GM10847 (cell line): ENCODE measurements around the gene POMT1.

Experiments used
- POLR2A ChIP-seq: IDR thresholded peaks from 2 replicates; pipeline ENCODE4 v1.6.1; 2011; ENCODE audit not compliant: insufficient read length; ENCODE audit errors: extremely low read depth

Gene POMT1

GRCh38 chr9:131546336-131547084 is 43.8 kb downstream of the POMT1 start:
- TF ChIP-seq POLR2A: no peak

DNA sequence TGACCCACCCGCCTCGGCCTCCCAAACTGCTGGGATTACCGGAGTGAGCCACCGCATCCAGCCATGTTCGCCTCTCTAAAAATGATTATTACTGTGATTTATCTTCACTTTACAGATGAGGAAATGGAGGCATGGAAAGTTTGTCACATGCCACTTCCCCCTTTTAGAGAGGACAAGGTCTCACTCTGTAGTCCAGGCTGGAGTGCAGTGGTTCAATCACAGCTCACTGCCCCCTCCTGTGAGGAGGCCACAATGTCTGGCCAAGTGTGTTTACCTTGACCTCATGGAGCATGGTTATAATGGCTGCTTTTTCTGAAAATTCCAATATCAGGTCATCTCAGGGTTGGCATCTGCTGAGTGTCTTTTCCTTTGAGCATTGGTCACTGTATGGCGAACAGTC is 49.3 kb downstream of the POMT1 start:
- no peak for TF ChIP-seq POLR2A

DNA sequence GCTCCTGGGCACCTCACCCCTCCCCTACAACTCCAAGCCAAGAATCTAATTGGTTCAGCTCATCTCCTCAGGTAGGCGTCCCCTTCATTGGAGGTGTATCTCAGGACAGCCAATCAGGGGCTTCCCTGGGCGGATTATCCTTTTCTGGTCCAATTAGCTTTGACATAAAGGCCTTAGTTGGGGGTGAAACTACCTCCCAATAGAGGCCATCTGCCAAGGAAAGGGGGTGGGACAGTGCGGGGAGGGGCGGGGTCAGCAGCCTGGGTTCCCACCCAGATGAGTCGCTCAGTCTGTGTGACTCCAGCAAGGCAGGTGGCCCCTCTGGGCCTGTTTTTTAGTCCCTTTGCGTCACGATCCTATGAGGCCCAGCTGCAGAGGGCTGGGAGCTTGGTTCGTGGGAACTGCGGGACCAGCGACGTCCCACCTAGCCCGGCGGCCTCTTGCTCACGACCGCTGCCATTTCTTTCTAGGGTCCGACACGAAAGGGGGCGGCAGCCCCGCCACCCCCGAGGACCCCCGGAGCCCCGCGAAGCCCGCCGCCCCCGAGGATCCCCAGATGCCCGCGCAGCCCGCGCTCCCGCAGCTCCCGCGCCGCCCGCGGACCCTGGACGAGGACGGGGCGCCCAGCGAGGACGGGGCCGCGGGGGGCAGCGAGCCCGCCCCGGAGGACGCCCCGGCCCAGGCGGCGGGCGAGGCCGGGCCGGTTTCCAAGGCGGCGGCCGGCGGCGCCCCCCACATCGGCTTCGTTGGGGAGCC is 51.5 kb downstream of the POMT1 start:
- TF ChIP-seq POLR2A: no peak

- TF ChIP-seq POLR2A: no peak
Observed at GRCh38 chr9:131554843-131555351, 52.2 kb downstream of the POMT1 start.

- TF ChIP-seq POLR2A: no peak
Observed at GRCh38 chr9:131555841-131556673, 53.3 kb downstream of the POMT1 start.

DNA sequence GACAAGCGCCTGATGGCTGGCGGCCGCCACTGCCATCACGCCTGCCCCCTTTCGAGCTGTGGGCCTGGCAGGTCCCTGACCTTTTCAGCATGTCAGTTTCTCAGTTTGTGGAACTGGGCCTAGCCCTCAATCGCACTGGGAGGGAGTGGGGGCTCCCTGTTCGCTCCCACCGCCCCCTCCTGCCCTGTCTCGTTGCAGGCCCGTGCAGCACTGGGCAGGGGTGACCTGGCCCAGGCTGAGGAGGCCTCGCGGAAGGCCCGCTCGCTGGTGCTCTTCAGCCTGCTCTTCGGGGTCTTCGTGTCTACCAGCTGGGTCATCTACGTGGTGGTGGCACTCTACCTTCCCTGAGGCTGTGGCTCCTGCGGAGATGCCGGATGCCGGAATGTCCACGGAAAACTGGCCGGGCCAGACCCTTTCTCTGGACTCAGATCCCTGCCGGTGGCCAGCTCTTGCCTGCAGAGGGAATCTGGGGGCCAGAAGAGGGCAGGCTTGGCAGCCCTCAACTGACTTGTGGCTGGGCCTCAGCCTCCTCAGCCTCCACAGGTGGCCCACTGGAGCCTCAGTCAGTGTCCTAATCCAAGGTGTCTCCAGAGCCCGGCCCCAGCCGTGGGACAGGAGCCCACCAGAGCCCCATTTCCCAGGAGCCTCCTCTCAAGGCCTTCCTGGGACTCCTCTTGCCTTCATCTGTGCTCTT is 55.3 kb downstream of the POMT1 start:
- TF ChIP-seq POLR2A: no peak

DNA sequence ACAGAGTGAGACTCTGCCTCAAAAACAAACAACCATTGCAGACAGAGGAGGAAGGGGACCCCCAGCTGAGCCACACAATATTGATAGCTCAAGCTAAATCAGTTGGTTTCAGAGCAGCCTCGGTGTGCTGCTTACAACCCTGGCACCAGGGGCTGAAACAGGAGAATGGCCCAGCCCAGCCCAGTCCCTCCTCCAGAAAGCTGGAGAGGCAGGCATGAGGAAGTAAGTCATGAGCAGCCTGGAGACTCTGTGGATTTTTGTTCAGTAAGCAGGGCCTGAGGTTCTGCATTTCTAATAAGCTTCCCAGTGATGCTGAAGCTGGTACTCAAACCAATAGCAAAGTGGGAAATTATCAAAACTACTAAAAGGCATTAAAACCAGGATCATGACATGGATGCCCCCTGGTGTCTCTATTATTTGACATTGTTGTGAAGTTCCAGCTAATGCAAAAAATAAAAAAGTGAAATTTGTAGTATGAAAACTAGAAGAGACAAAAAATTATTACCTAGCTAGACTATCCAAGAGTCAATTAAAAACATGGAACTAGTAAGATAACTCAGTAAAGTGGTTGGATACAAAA is 56.8 kb downstream of the POMT1 start:
- TF ChIP-seq POLR2A: no peak

- TF ChIP-seq POLR2A: no peak
Observed at GRCh38 chr9:131562032-131562959, 59.6 kb downstream of the POMT1 start.

GRCh38 chr9:131565369-131565768 is 62.7 kb downstream of the POMT1 start:
- no peak for TF ChIP-seq POLR2A

- TF ChIP-seq POLR2A: no peak
Observed at GRCh38 chr9:131566158-131566557, 63.4 kb downstream of the POMT1 start.

DNA sequence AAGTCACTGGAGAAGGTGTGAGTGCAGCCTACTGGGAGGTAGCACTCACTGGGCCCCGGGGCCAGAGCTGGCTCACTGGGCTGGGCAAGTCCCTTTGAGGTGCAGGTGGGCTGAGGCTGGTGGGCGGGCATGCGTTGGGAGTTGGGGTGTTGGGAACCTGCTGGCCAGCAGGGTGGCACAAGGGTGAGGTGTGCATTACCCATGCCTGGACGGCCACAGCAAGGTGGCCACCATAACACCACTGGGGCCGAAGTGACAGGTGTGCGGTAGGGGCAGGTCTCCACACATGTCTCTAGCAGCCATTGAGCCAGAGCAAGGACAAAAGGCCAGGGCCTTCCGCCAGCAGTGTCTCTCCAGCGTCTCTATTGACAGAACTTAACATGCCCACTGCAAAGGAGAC is 65.2 kb downstream of the POMT1 start:
- no peak for TF ChIP-seq POLR2A
